Measurements from ENCODE around the gene PCARE.

The PCARE gene

GRCh38 chr2:29050591-29050990 lies 23.7 kb downstream of the PCARE start:
- Histone ChIP-seq H4K20me1 (ENCODE audit: insufficient read depth, low read length) (no peaks in the 10 kb centered on the region), H3K9ac (ENCODE audit: low read length) (no peak overlapping the region)

GRCh38 chr2:29047083-29047845 lies 27.1 kb downstream of the PCARE start:
- no peaks in the 10 kb centered on the region for H4K20me1 ChIP-seq (ENCODE audit: insufficient read depth, low read length)
- no peaks in the 10 kb centered on the region for H3K36me3 ChIP-seq (ENCODE audit: insufficient read depth, low read length)
- H3K9me3 ChIP-seq (ENCODE audit: low read length) = no peaks in the 10 kb centered on the region
- H3K9ac ChIP-seq (ENCODE audit: low read length) = no peak overlapping the region
- no peak for TF ChIP-seq EZH2 (IDR thresholded peaks at IDR 0.05; ENCODE audit: borderline replicate concordance, low read length)
- TF ChIP-seq, protein P1, sequence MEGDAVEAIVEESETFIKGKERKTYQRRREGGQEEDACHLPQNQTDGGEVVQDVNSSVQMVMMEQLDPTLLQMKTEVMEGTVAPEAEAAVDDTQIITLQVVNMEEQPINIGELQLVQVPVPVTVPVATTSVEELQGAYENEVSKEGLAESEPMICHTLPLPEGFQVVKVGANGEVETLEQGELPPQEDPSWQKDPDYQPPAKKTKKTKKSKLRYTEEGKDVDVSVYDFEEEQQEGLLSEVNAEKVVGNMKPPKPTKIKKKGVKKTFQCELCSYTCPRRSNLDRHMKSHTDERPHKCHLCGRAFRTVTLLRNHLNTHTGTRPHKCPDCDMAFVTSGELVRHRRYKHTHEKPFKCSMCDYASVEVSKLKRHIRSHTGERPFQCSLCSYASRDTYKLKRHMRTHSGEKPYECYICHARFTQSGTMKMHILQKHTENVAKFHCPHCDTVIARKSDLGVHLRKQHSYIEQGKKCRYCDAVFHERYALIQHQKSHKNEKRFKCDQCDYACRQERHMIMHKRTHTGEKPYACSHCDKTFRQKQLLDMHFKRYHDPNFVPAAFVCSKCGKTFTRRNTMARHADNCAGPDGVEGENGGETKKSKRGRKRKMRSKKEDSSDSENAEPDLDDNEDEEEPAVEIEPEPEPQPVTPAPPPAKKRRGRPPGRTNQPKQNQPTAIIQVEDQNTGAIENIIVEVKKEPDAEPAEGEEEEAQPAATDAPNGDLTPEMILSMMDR (IDR thresholded peaks at IDR 0.05; ENCODE audit: low read length) = no peak
- H3K4me1 ChIP-seq (ENCODE audit: insufficient read depth, low read length, severe bottlenecking) = no peaks in the 10 kb centered on the region
- no peaks in the 10 kb centered on the region for H3K27me3 ChIP-seq (ENCODE audit: insufficient read depth, low read length)
- H3K9me2 ChIP-seq (ENCODE audit: low read depth, low read length) = no peaks in the 10 kb centered on the region
- no peak overlapping the region for H3K4me3 ChIP-seq (ENCODE audit: low read depth, low read length, poor library complexity, severe bottlenecking)
- no peaks in the 10 kb centered on the region for H3F3A ChIP-seq (ENCODE audit: insufficient read depth, low read length)
- H3K4me2 ChIP-seq (ENCODE audit: low read length) = no peak overlapping the region
- no peaks in the 10 kb centered on the region for H3K79me2 ChIP-seq (ENCODE audit: insufficient read depth, low read length)
- no peak overlapping the region for H2AFZ ChIP-seq (ENCODE audit: low read length)
- H3K27ac ChIP-seq (ENCODE audit: low read depth, low read length, poor library complexity, severe bottlenecking) = no peak overlapping the region

More at GRCh38 chr2:29050591-29050990, 23.7 kb downstream of the PCARE start:
- Histone ChIP-seq H3K27ac (ENCODE audit: low read depth, low read length, poor library complexity, severe bottlenecking) (no peak overlapping the region), H3K9me2 (ENCODE audit: low read depth, low read length) (no peaks in the 10 kb centered on the region), H3K36me3 (ENCODE audit: insufficient read depth, low read length) (no peaks in the 10 kb centered on the region), H3K4me3 (ENCODE audit: low read depth, low read length, poor library complexity, severe bottlenecking) (no peak overlapping the region), H3K4me2 (ENCODE audit: low read length) (no peak overlapping the region), H3K79me2 (ENCODE audit: insufficient read depth, low read length) (no peaks in the 10 kb centered on the region), H2AFZ (ENCODE audit: low read length) (no peak overlapping the region), H3K4me1 (ENCODE audit: insufficient read depth, low read length, severe bottlenecking) (no peaks in the 10 kb centered on the region), H3K9me3 (ENCODE audit: low read length) (no peaks in the 10 kb centered on the region), H3F3A (ENCODE audit: insufficient read depth, low read length) (no peaks in the 10 kb centered on the region), H3K27me3 (ENCODE audit: insufficient read depth, low read length) (no peaks in the 10 kb centered on the region)
- TF ChIP-seq EZH2 (IDR thresholded peaks at IDR 0.05; ENCODE audit: borderline replicate concordance, low read length) = no peak
- TF ChIP-seq, protein P1 (IDR thresholded peaks at IDR 0.05; ENCODE audit: low read length) = no peak

GRCh38 chr2:29046321-29046720 lies 28.0 kb downstream of the PCARE start:
- H3K79me2 ChIP-seq (ENCODE audit: insufficient read depth, low read length) = no peaks in the 10 kb centered on the region

More at GRCh38 chr2:29046321-29046720, 28.0 kb downstream of the PCARE start:
- Histone ChIP-seq H3K36me3 (ENCODE audit: insufficient read depth, low read length) (no peaks in the 10 kb centered on the region), H3K9me2 (ENCODE audit: low read depth, low read length) (no peaks in the 10 kb centered on the region), H3K4me1 (ENCODE audit: insufficient read depth, low read length, severe bottlenecking) (no peaks in the 10 kb centered on the region), H3F3A (ENCODE audit: insufficient read depth, low read length) (no peaks in the 10 kb centered on the region), H2AFZ (ENCODE audit: low read length) (no peak overlapping the region), H3K4me3 (ENCODE audit: low read depth, low read length, poor library complexity, severe bottlenecking) (no peak overlapping the region), H3K4me2 (ENCODE audit: low read length) (no peak overlapping the region), H3K27ac (ENCODE audit: low read depth, low read length, poor library complexity, severe bottlenecking) (no peak overlapping the region), H3K9ac (ENCODE audit: low read length) (no peak overlapping the region), H3K9me3 (ENCODE audit: low read length) (no peaks in the 10 kb centered on the region), H4K20me1 (ENCODE audit: insufficient read depth, low read length) (no peaks in the 10 kb centered on the region), H3K27me3 (ENCODE audit: insufficient read depth, low read length) (no peaks in the 10 kb centered on the region)
- TF ChIP-seq, protein P1 (IDR thresholded peaks at IDR 0.05; ENCODE audit: low read length) = no peak
- no peak for TF ChIP-seq EZH2 (IDR thresholded peaks at IDR 0.05; ENCODE audit: borderline replicate concordance, low read length)
